Adrenal gland (tissue), 5 donors: ENCODE results near the gene FAT2.

Source experiments
- CTCF ChIP-seq, 6 experiments: fragments of 450-650 bp in 4 of 6; fragments of 200-600 bp in 2 of 6; sonication (generic) in 1 of 6; IDR thresholded peaks; 1 replicate in 5 of 6; 2 replicates in 1 of 6; pipeline versions ENCODE4 v1.5.1 to v1.8.0; 2016 to 2021; ENCODE audit warnings: antibody characterized with exemption in 6 of 6, mild to moderate bottlenecking in 2 of 6, moderate library complexity in 1 of 6
- POLR2A ChIP-seq, 2 donors: fragments of 450-650 bp; IDR thresholded peaks; one replicate each; pipeline ENCODE4 v1.6.1; 2017; ENCODE audit warnings: antibody characterized with exemption in 2 of 2, mild to moderate bottlenecking in 2 of 2, moderate library complexity in 1 of 2
- donor health status: DM: no; HTN: no; CAD: no.

DNA sequence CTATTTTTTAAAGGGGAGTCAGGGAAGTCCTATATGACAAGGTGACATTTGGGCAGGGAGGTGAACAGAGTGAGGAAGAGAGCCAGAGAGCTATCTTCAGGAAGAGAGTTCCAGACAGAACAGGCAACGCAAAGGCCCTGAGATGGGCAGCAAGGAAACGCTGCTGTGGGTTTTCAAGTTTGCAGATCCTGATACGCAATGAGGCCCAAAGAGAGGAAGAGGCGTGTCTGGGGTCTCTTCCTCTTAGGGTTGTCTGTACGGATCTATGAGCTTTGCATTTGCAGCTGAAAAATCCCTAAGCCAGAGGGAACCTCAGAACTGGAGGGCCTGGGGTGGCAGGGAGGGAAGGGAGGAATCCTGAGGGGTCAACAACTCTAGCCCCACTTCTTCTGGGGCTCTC lies 13.6 kb downstream of the FAT2 start:
- TF ChIP-seq CTCF (IDR thresholded peaks at IDR 0.05) (no peak), POLR2A (IDR thresholded peaks at IDR 0.05) (no peak)
